OCI-LY3 (cell line): ENCODE results near the gene ODAPH.

Experiments used
- CTCF ChIP-seq: fragments of 200-600, 300-600 bp; sonication (generic); IDR thresholded peaks from 2 replicates; pipeline ENCODE4 v1.5.1; 2014; ENCODE audit warnings: antibody characterized with exemption, low read length, low read depth
- EZH2phosphoT487 ChIP-seq: fragments of 200-600 bp; shearing (Covaris generic); IDR thresholded peaks from 2 replicates; pipeline ENCODE4 v1.6.1; 2018; ENCODE audit warnings: antibody characterized with exemption, mixed run types, low read depth

DNA sequence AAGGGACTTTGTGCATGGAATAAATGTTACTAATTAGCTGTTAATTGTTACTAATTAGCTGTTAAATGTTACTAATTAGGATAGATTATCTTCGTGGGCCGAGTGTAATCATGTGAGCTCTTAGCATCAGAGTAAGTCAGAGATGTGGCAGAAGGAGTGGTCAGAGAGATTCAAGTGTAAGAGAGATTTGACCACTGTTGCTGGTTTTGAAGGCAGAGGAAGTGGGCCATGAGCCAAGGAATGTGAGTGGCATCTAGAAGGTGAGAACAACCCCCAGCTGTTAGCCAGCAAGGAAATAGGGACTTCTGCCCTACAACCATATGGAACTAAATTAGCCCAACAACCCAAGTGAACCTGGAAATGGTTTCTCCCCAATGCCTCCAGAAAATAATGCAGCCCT, 28.2 kb downstream of the ODAPH start:
- TF ChIP-seq CTCF (no peak), EZH2phosphoT487 (no peak)
